HL-60 (cell line): ENCODE data around the gene TGM5.

Experiments used
- DNase-seq, 2 experiments: peaks; one replicate each; pipeline ENCODE4 v3.0.0-alpha.2; 2010 to 2020; ENCODE audit warnings: low read depth in 1 of 2, low spot score in 1 of 2
- H3K27ac ChIP-seq: fragments of 250-450 bp; sonication (Bioruptor Pico); replicated peaks from 2 replicates; pipeline ENCODE4 v1.5.1; 2020; ENCODE audit warnings: mild to moderate bottlenecking, moderate library complexity
- H3K27me3 ChIP-seq: fragments of 250-450 bp; sonication (Bioruptor Pico); 2 replicates; pipeline ENCODE4 v1.5.1; 2021; ENCODE audit warnings: mild to moderate bottlenecking, moderate library complexity; ENCODE audit not compliant: insufficient read depth, poor library complexity, severe bottlenecking
- H3K4me3 ChIP-seq: replicated peaks from 2 replicates; pipeline ENCODE4 v1.5.1; 2011; ENCODE audit warnings: mild to moderate bottlenecking, control low read depth, low read length; ENCODE audit not compliant: insufficient read depth
- CTCF ChIP-seq: IDR thresholded peaks from one replicate; pipeline ENCODE4 v1.5.1; 2011; ENCODE audit warnings: low read length, control low read depth, inconsistent platforms; ENCODE audit not compliant: insufficient read depth
- GABPA ChIP-seq: IDR thresholded peaks from 2 replicates; pipeline ENCODE4 v1.6.1; 2012; ENCODE audit warnings: low read depth
- POLR2AphosphoS5 ChIP-seq: IDR thresholded peaks from 2 replicates; pipeline ENCODE4 v1.6.1; 2012; ENCODE audit warnings: low read depth
- REST ChIP-seq: IDR thresholded peaks from 2 replicates; pipeline ENCODE4 v1.6.1; 2012; ENCODE audit warnings: low read depth; ENCODE audit not compliant: insufficient replicate concordance
- SPI1 ChIP-seq: IDR thresholded peaks from 2 replicates; pipeline ENCODE4 v1.6.1; 2012; ENCODE audit warnings: low read depth, mild to moderate bottlenecking, borderline replicate concordance

The TGM5 gene

GRCh38 chr15:43280996-43281395 lies 14.3 kb upstream of the TGM5 start:
- Histone ChIP-seq H3K27me3 (no peaks in the 10 kb centered on the region), H3K4me3 (no peak overlapping the region), H3K27ac (no peak overlapping the region)
- TF ChIP-seq GABPA (no peak), REST (no peak), SPI1 (no peak), POLR2AphosphoS5 (no peak), CTCF (no peak)
- DNase-seq = no peak

- TF ChIP-seq REST (no peak), POLR2AphosphoS5 (no peak), GABPA (no peak), CTCF (no peak), SPI1 (no peak)
- H3K27me3 ChIP-seq = no peaks in the 10 kb centered on the region
Observed at GRCh38 chr15:43279496-43279895, 12.8 kb upstream of the TGM5 start.

GRCh38 chr15:43278869-43279268 lies 12.1 kb upstream of the TGM5 start:
- Histone ChIP-seq H3K4me3 (no peak overlapping the region), H3K27ac (no peak overlapping the region), H3K27me3 (no peaks in the 10 kb centered on the region)

More at GRCh38 chr15:43279496-43279895, 12.8 kb upstream of the TGM5 start:
- DNase-seq = no peak
- Histone ChIP-seq H3K27ac (no peak overlapping the region), H3K4me3 (no peak overlapping the region)

More at GRCh38 chr15:43278869-43279268, 12.1 kb upstream of the TGM5 start:
- DNase-seq = no peak
- TF ChIP-seq CTCF (no peak), SPI1 (no peak), GABPA (no peak), REST (no peak)
